ENCODE data around the gene HSFX1. TPM values are rescaled to one million over a fixed set of nuclear protein-coding genes. Genes with fewer than 3 reads are reported as not detected.
A peak's percentile ranks its signal among the peaks of the same experiment; 100 is the strongest.
"Not testable (repeated sequence)": the region's sequence is repeated elsewhere in the genome, so short reads cannot be mapped to it uniquely, and the experiment has no call there.

HSFX1 gene
- total RNA-seq, 6 donors from 2014 or later = 0.91 to 4.2 (median 1.4) TPM; not detected in 2

GRCh38 chrX:149759824-149760223 lies 14.0 kb upstream of the HSFX1 start:
- ATAC-seq (ENCODE audit: low FRiP score in 2 of 2) (no peak), DNase-seq (no peak)
- Histone ChIP-seq H3K27ac (no peak overlapping the region), H3K27me3 (no peaks in the 10 kb centered on the region), H3K4me3 (no peak overlapping the region), H3K4me1 (no peaks in the 10 kb centered on the region), H3K36me3 (no peaks in the 10 kb centered on the region), H3K9me3 (no peaks in the 10 kb centered on the region)
- TF ChIP-seq, protein P1, sequence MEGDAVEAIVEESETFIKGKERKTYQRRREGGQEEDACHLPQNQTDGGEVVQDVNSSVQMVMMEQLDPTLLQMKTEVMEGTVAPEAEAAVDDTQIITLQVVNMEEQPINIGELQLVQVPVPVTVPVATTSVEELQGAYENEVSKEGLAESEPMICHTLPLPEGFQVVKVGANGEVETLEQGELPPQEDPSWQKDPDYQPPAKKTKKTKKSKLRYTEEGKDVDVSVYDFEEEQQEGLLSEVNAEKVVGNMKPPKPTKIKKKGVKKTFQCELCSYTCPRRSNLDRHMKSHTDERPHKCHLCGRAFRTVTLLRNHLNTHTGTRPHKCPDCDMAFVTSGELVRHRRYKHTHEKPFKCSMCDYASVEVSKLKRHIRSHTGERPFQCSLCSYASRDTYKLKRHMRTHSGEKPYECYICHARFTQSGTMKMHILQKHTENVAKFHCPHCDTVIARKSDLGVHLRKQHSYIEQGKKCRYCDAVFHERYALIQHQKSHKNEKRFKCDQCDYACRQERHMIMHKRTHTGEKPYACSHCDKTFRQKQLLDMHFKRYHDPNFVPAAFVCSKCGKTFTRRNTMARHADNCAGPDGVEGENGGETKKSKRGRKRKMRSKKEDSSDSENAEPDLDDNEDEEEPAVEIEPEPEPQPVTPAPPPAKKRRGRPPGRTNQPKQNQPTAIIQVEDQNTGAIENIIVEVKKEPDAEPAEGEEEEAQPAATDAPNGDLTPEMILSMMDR (IDR thresholded peaks at IDR 0.05) = no peak
- TF ChIP-seq EP300 (IDR thresholded peaks at IDR 0.05) (no peak), POLR2A (IDR thresholded peaks at IDR 0.05) (no peak), POLR2AphosphoS5 (IDR thresholded peaks at IDR 0.05) (no peak)
- 79 to 80% methylated on average over 1 to 7 of the region's 7 CpGs for WGBS, 2 donors

- no peak for ATAC-seq (ENCODE audit: low FRiP score in 2 of 2)
- Histone ChIP-seq H3K4me1 (no peaks in the 10 kb centered on the region), H3K36me3 (no peaks in the 10 kb centered on the region), H3K27ac (no peak overlapping the region), H3K9me3 (no peaks in the 10 kb centered on the region), H3K27me3 (no peaks in the 10 kb centered on the region), H3K4me3 (no peak overlapping the region)
- WGBS, 2 donors = 96% methylated on average over 3 of the region's 3 CpGs; no CpG with 5 or more reads in 1 of the 2 donors
- DNase-seq = no peak
- TF ChIP-seq, protein P1 (IDR thresholded peaks at IDR 0.05) = no peak
- TF ChIP-seq POLR2A (IDR thresholded peaks at IDR 0.05) (no peak), EP300 (IDR thresholded peaks at IDR 0.05) (no peak), POLR2AphosphoS5 (IDR thresholded peaks at IDR 0.05) (no peak)
Observed at GRCh38 chrX:149760965-149761364, 12.9 kb upstream of the HSFX1 start.

DNA sequence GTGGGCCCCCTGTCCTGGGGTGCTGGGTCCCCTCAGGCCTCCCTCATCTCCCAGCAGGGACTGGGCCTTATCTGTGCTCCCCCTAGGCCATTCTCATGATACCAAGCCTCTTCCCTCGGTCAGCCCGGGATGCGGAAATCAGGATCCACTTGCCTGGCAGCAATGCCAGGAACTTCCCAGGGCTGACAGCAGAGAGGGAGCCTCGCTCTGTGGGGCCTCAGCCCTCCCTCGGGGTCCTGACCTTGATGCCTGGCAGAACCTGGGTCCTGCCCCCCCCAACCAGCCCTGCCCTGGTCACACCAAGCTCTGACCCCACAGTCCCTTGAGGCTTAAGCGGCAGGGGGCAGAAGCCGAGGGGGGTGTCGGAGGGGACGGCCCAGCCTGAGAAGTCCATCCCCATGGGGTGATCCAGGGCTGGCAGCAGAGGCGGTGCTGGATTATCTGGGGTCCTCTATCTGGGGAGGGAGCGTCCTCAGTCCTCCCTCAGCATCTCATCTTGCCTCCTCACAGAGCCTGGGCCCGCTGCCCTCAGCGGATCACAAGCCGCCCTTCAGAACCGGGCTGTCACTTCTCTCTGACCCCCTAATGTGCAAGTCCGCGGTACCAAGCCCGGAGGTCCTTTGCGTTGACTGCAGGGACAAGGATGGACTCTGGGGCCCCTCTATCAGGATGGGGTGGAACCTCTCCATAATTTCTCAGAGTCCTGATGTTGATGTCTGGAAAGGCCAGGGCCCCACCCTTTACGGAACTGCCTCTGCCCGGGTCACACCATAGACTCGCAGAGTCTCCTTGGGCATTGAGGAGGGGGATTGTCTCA lies 11.8 kb upstream of the HSFX1 start:
- peak in 1 of 2 donors; percentile 41 for ATAC-seq (ENCODE audit: low FRiP score in 2 of 2)
- WGBS, 2 donors = 87% methylated on average over 22 of the region's 22 CpGs; no CpG with 5 or more reads in 1 of the 2 donors
- H3K4me1 ChIP-seq, H3K27ac ChIP-seq, H3K9me3 ChIP-seq, H3K4me3 ChIP-seq, H3K27me3 ChIP-seq, H3K36me3 ChIP-seq: not testable (repeated sequence)
- DNase-seq = peak in 1 of 2 donors; percentile 15

DNA sequence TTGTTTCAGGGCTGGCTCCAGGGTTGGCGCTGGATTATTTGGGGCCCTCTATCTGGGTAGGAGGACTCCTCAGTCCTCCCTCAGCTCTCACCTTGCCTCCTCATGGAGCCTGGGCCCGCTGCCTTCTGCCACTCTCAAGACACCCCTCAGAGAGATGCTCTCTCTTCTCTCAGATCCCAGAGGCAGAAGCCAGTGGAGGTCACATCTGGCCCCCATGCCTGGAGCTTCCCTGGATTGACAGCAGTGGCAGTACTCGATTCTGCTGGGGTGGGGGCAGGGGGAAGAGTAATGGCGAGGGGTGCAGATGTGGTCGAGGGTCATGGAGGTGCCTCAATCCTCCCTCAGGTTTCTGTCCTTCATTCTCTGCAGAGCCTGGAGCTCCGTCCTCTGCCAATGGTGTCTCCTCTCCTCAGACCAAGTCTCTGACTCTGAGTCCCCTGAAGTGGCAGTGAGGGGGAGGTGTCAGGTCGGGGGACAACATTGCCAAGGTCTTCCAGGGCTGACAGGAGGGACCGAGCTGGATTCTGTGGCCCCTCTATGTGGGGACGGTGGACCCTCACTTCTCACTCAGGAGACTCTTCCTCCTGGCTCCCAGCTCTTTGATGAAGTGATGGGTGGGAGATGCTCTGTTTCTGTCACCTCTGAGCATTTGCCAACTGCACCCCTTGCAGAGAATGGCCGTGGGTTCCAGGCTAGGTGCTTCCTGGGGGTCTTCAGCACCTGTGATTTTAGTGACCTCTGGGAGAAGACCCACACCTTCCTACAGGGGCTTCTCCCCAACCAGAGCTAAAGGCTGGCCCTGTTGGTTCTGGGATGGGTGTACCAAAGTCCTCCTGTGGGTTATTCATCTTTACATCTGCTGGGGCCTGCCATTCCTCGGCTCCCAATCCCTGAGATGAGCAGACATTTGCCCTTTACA lies 10.9 kb upstream of the HSFX1 start:
- TF ChIP-seq, protein P1 (IDR thresholded peaks at IDR 0.05) = no peak
- TF ChIP-seq POLR2AphosphoS5 (IDR thresholded peaks at IDR 0.05) (no peak), EP300 (IDR thresholded peaks at IDR 0.05) (no peak), POLR2A (IDR thresholded peaks at IDR 0.05) (no peak)
- no peak for ATAC-seq (ENCODE audit: low FRiP score in 2 of 2)
- H3K4me1 ChIP-seq = no peaks in the 10 kb centered on the region
- H3K27ac ChIP-seq = no peak overlapping the region
- H3K9me3 ChIP-seq = no peaks in the 10 kb centered on the region
- H3K27me3 ChIP-seq = no peaks in the 10 kb centered on the region
- no peak for DNase-seq
- no peaks in the 10 kb centered on the region for H3K36me3 ChIP-seq
- H3K4me3 ChIP-seq = no peak overlapping the region
- WGBS, 2 donors = 61 to 73% methylated on average over 4 to 10 of the region's 11 CpGs

- H3K4me1 ChIP-seq, H3K27me3 ChIP-seq, H3K4me3 ChIP-seq, H3K9me3 ChIP-seq, H3K36me3 ChIP-seq, DNase-seq, H3K27ac ChIP-seq: not testable (repeated sequence)
- 100% methylated on average over 3 of the region's 12 CpGs; no CpG with 5 or more reads in 1 of the 2 donors for WGBS, 2 donors
- ATAC-seq (ENCODE audit: low FRiP score in 2 of 2) = peak in 1 of 2 donors; percentile 30
Observed at GRCh38 chrX:149770344-149770743, 3.5 kb upstream of the HSFX1 start.

DNA sequence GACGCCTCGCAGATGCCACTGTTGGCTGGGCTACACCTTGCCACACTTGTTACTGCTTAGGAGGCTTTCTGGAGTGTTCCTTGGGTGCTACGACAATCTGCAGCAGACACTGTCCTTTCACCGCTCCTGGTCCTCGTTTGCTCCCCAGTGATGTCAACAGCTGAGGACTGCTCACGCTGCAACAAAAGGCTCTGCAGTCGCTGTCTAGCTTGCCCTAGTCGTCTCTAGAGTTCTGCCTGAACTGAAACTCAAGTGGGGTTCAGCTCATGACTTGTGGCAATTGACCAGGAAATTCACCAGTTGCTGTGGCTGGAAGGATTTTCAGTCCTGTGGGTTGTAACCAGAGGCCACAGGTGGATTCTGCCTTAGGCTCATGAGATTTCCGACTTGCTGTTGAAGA lies 842 bp upstream of the HSFX1 start:
- not testable (repeated sequence) for ATAC-seq (ENCODE audit: low FRiP score in 2 of 2); H3K27ac ChIP-seq; DNase-seq; H3K4me3 ChIP-seq; H3K27me3 ChIP-seq; H3K9me3 ChIP-seq; H3K36me3 ChIP-seq; H3K4me1 ChIP-seq
- no CpG with 5 or more reads among the region's 9 CpGs for WGBS, 2 donors

GRCh38 chrX:149777999-149778398 lies 4.1 kb downstream of the HSFX1 start:
- H3K27ac ChIP-seq; H3K36me3 ChIP-seq; ATAC-seq (ENCODE audit: low FRiP score in 2 of 2); H3K9me3 ChIP-seq; H3K4me1 ChIP-seq; H3K27me3 ChIP-seq; H3K4me3 ChIP-seq; DNase-seq: not testable (repeated sequence)
- no CpG with 5 or more reads among the region's 7 CpGs for WGBS, 2 donors

DNA sequence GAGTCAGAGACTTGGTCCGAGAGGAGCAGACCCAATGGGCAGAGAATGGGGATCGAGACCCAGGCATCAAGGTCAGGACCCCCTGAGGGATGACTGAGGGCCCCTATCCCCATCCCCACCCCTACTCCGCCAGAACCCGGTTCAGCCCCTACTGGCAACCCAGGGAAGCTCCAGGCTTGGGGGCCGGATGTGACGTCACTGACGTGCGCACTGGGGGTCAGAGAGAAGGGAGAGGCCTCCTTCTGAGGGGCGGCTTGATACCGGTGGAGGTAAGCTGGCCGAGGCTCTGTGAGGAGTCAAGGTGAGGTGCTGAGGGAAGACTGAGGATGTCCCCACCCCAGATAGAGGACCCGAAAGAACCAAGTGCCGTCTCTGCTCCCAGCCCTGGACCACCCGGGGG lies 7.9 kb downstream of the HSFX1 start, which contains the start of gene MAGEA9:
Gene MAGEA9 (plus strand): TSS at position 204 of the 400 bp plus-strand sequence. CDS start 4,281 bp downstream, outside the sequence.
- H3K9me3 ChIP-seq; H3K4me3 ChIP-seq; ATAC-seq (ENCODE audit: low FRiP score in 2 of 2); H3K4me1 ChIP-seq; H3K27me3 ChIP-seq; DNase-seq; H3K36me3 ChIP-seq; H3K27ac ChIP-seq: not testable (repeated sequence)
- no CpG with 5 or more reads among the region's 14 CpGs for WGBS, 2 donors

GRCh38 chrX:149795531-149795930 lies 21.7 kb downstream of the HSFX1 start:
- not testable (repeated sequence) for H3K4me1 ChIP-seq; H3K27ac ChIP-seq; DNase-seq; H3K36me3 ChIP-seq; H3K27me3 ChIP-seq; H3K4me3 ChIP-seq; ATAC-seq (ENCODE audit: low FRiP score in 2 of 2); H3K9me3 ChIP-seq
- WGBS, 2 donors = no CpG with 5 or more reads among the region's 1 CpG
